Mammary epithelial cell (primary cell): Measurements from ENCODE around the gene FILIP1.

ENCODE experiments used
- CTCF ChIP-seq, 2 donors: IDR thresholded peaks in 1 of 2; conservative IDR thresholded peaks in 1 of 2; 2 replicates each; pipeline ENCODE4 v1.5.1; 2011 to 2012; ENCODE audit warnings: inconsistent platforms in 2 of 2, low read length in 2 of 2, mild to moderate bottlenecking in 2 of 2, control low read depth in 1 of 2, low read depth in 1 of 2; ENCODE audit not compliant: insufficient read depth in 1 of 2; ENCODE audit errors: extremely low read depth in 1 of 2
- EZH2 ChIP-seq: IDR thresholded peaks from 2 replicates; pipeline ENCODE4 v1.6.1; 2012; ENCODE audit warnings: low read length, inconsistent platforms, borderline replicate concordance

DNA sequence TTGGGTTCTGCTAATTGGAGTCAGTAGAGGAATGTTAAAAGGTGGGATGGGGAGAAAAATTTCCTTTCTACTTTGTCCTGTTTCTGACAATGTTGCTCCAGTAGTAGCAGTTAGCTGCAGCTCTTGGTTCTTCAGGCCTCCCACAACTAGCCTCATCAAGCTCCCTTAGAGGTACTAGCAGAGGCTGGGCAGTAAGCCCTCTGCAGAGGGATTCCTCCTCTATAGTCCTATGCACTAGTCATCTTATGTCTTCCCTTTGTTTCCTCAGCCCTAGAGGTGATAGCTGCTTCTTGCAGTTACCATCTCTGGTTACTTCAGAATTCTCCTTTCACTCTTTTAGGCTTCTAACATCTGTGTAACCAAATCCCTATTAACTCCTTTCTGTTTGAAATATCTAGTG lies 99.8 kb downstream of the FILIP1 start:
- TF ChIP-seq CTCF (conservative IDR thresholded peaks at IDR 0.05 in 1 of 2, IDR thresholded peaks at IDR 0.05 in 1 of 2; ENCODE audit: extremely low read depth in 1 of 2, insufficient read depth in 1 of 2, low read depth in 1 of 2, low read length in 2 of 2) = no peak
- TF ChIP-seq EZH2 = no peak
